Neural progenitor cell (in vitro differentiated cells): ENCODE results near the gene RPS18. TPM values are rescaled to one million over a fixed set of nuclear protein-coding genes. Genes with fewer than 3 reads are reported as not detected.

Experiments used
- DNase-seq: peaks from one replicate; pipeline ENCODE4 v3.0.0-alpha.2; 2016; ENCODE audit warnings: low spot score
- H2AFZ ChIP-seq: fragments of 200-600 bp; sonication (generic); replicated peaks from 2 replicates; pipeline ENCODE4 v1.6.1; 2016; ENCODE audit warnings: antibody characterized with exemption
- H3F3A ChIP-seq: fragments of 200-600 bp; sonication (generic); 2 replicates; pipeline ENCODE4 v1.6.1; 2016; ENCODE audit warnings: antibody characterized with exemption, low read depth
- H3K27ac ChIP-seq: fragments of 200-600 bp; sonication (generic); 2 replicates; pipeline ENCODE4 v1.5.1; 2016; ENCODE audit warnings: mild to moderate bottlenecking
- H3K27me3 ChIP-seq: fragments of 200-600 bp; sonication (generic); 2 replicates; pipeline ENCODE4 v1.6.1; 2016; ENCODE audit warnings: mild to moderate bottlenecking, moderate library complexity
- H3K36me3 ChIP-seq: fragments of 200-600 bp; sonication (generic); 2 replicates; pipeline ENCODE4 v1.5.1; 2016
- H3K4me1 ChIP-seq: fragments of 200-600 bp; sonication (generic); 2 replicates; pipeline ENCODE4 v1.6.1; 2016; ENCODE audit warnings: mixed run types
- H3K4me2 ChIP-seq: fragments of 200-600 bp; sonication (generic); 2 replicates; pipeline ENCODE4 v1.6.1; 2016
- H3K4me3 ChIP-seq: fragments of 200-600 bp; sonication (generic); 2 replicates; pipeline ENCODE4 v1.5.1; 2016
- H3K79me2 ChIP-seq: fragments of 200-600 bp; sonication (generic); 2 replicates; pipeline ENCODE4 v1.6.1; 2016; ENCODE audit warnings: low read depth
- H3K9ac ChIP-seq: fragments of 200-600 bp; sonication (generic); 2 replicates; pipeline ENCODE4 v1.6.1; 2016
- H3K9me3 ChIP-seq: fragments of 200-600 bp; sonication (generic); 2 replicates; pipeline ENCODE4 v1.5.1; 2016; ENCODE audit warnings: low read depth
- H4K20me1 ChIP-seq: fragments of 200-600 bp; sonication (generic); 2 replicates; pipeline ENCODE4 v1.6.1; 2016; ENCODE audit warnings: low read depth
- H3K27ac Mint-ChIP-seq: 3 replicates; pipeline ENCODE4 v1.8.0; 2021; ENCODE audit warnings: mixed read lengths
- H3K27me3 Mint-ChIP-seq: 2 replicates; pipeline ENCODE4 v1.8.0; 2022; ENCODE audit warnings: low read depth, mild to moderate bottlenecking, inconsistent platforms, moderate library complexity, mixed read lengths; ENCODE audit not compliant: insufficient read depth
- H3K36me3 Mint-ChIP-seq: 3 replicates; pipeline ENCODE4 v1.8.0; 2021; ENCODE audit warnings: mixed read lengths
- H3K4me1 Mint-ChIP-seq: 3 replicates; pipeline ENCODE4 v1.8.0; 2021; ENCODE audit warnings: mixed read lengths
- H3K4me3 Mint-ChIP-seq: 3 replicates; pipeline ENCODE4 v1.8.0; 2021; ENCODE audit warnings: mild to moderate bottlenecking, moderate library complexity, mixed read lengths
- H3K9me3 Mint-ChIP-seq: 3 replicates; pipeline ENCODE4 v1.8.0; 2020; ENCODE audit warnings: mixed read lengths
- EZH2 ChIP-seq: fragments of 200-600 bp; sonication (generic); IDR thresholded peaks from 2 replicates; pipeline ENCODE4 v1.6.1; 2017; ENCODE audit warnings: antibody characterized with exemption, mild to moderate bottlenecking, moderate library complexity
- EZH2phosphoT487 ChIP-seq: fragments of 200-600 bp; sonication (generic); IDR thresholded peaks from 2 replicates; pipeline ENCODE4 v1.6.1; 2017; ENCODE audit warnings: antibody characterized with exemption
- total RNA-seq: library from RNA; depleted of rRNA; stranded (reverse); fragments of >200 nt; gene quantifications from 2 replicates; pipeline ENCODE4 v1.2.3, GENCODE V29; 2015; ENCODE audit warnings: low replicate concordance
- TF ChIP-seq, protein P1 (sequence below): fragments of 200-600 bp; sonication (generic); IDR thresholded peaks from 2 replicates; pipeline ENCODE4 v1.5.1; 2017; ENCODE audit warnings: antibody characterized with exemption, mild to moderate bottlenecking

RPS18 gene
- total RNA-seq, 1 donor from 2014 or later: 4,663 TPM

DNA sequence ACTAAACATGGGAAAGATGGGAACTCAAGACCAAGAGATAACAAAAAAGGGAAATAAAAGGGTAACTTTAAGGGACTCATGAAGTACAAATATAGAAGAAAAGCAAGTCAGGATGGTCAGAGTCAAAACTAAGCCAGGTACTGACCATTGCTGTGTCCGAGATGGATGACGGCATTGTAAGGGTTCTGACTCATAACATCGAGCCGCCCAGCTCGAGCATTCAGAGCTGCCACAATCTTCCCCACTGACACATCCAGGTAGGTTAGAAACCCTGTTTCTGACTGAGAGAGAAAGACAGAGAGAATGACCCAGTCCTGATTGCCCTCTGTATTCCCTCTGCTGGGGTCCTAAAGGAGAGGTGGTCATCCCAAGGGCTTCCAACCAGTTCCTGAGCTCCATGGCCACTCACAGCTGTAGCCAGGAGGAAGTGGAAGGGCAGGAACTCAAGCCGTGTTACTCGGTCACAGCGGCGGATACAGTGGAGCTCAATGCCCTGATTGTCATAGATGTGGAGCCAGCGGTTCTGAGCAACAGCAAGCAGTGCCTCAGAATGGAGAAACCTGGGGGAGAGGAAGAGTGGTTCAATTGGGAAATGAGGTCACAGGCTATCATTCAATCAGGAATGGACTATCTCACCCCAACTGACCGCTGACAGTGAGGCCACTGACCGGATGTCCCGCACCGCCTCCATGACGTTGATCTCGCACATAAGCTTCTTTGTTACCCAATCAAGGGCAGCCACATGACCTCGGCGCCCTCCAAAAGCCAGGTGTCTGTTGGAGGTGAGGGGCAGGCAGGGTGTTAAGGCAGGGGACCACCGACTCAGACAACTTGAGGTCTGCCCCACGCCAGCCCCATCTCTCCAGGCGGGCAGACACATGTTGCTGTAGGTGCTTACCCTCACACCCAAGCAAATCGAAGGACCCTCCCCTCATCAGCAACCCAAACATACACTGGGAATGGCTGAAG, 15.4 kb downstream of the RPS18 start:
- no peak overlapping the region for H3K9ac ChIP-seq
- Mint-ChIP-seq H3K27ac (no peak overlapping the region), H3K4me1 (peaks cover 31% of the 10 kb centered on the region), H3K9me3 (no peaks in the 10 kb centered on the region), H3K27me3 (peaks cover 5% of the 10 kb centered on the region), H3K4me3 (peak overlapping the region; percentile 99), H3K36me3 (peaks cover 12% of the 10 kb centered on the region)
- H3K27me3 ChIP-seq: no peaks in the 10 kb centered on the region
- H4K20me1 ChIP-seq: peaks cover 4% of the 10 kb centered on the region
- no peak overlapping the region for H3K27ac ChIP-seq
- no peak overlapping the region for H3K4me2 ChIP-seq
- H3K4me3 ChIP-seq: no peak overlapping the region
- peaks cover 29% of the 10 kb centered on the region for H3K79me2 ChIP-seq
- DNase-seq: no peak
- no peak overlapping the region for H2AFZ ChIP-seq
- H3K36me3 ChIP-seq: no peaks in the 10 kb centered on the region
- H3K9me3 ChIP-seq: no peaks in the 10 kb centered on the region
- peaks cover 9% of the 10 kb centered on the region for H3K4me1 ChIP-seq
- peaks cover 6% of the 10 kb centered on the region for H3F3A ChIP-seq
- TF ChIP-seq EZH2: no peak
- no peak for TF ChIP-seq EZH2phosphoT487
- TF ChIP-seq, protein P1, sequence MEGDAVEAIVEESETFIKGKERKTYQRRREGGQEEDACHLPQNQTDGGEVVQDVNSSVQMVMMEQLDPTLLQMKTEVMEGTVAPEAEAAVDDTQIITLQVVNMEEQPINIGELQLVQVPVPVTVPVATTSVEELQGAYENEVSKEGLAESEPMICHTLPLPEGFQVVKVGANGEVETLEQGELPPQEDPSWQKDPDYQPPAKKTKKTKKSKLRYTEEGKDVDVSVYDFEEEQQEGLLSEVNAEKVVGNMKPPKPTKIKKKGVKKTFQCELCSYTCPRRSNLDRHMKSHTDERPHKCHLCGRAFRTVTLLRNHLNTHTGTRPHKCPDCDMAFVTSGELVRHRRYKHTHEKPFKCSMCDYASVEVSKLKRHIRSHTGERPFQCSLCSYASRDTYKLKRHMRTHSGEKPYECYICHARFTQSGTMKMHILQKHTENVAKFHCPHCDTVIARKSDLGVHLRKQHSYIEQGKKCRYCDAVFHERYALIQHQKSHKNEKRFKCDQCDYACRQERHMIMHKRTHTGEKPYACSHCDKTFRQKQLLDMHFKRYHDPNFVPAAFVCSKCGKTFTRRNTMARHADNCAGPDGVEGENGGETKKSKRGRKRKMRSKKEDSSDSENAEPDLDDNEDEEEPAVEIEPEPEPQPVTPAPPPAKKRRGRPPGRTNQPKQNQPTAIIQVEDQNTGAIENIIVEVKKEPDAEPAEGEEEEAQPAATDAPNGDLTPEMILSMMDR: no peak

DNA sequence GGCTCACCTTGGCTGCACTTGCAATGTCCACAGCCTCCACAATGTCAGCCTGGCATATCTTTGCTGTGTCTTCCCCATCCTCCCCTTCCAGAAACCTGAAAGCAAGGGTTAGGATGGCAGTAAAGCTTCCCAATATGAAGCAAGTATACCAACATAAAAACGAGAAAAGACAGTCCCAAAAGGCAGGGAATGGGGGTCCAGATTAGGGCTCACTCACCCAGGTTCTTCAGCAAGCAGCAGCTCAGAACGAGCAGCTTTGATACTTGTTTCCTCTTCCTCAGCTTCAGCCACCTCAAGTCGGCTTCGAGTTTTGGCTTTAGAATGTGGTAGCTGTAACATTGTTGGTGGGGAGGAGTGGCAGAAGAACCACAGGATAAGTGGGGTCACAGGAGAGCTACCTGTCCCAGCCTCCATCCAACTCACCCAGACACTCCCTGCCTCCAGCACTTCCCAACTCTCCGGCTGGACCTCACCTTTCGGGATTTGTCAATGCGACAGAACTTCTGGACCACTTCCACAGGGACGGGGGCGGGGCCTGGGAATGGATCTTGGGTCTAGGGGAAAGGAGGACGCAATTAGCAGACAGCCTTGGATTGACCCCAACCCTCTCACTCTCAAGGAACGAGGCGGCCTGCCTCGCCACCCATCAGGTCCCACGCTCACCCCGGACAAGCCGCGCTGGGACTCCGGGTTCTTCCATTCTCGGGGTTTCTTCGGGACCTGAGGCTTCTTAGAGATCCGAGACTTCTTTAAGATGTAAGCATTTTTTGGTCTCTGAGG, 16.5 kb downstream of the RPS18 start:
- Histone ChIP-seq H3K36me3 (no peaks in the 10 kb centered on the region), H3K4me2 (peak overlapping the region; percentile 97), H3K4me1 (peaks cover 9% of the 10 kb centered on the region), H3K4me3 (peak overlapping the region; percentile 85), H3K27me3 (no peaks in the 10 kb centered on the region), H3K79me2 (peaks cover 29% of the 10 kb centered on the region), H4K20me1 (peaks cover 4% of the 10 kb centered on the region), H3K9me3 (no peaks in the 10 kb centered on the region), H3F3A (peaks cover 6% of the 10 kb centered on the region), H3K9ac (peak overlapping the region; percentile 76), H3K27ac (no peak overlapping the region), H2AFZ (peak overlapping the region; percentile 99)
- DNase-seq: no peak
- peaks cover 12% of the 10 kb centered on the region for H3K36me3 Mint-ChIP-seq
- H3K4me3 Mint-ChIP-seq: peak overlapping the region; percentile 99
- H3K27me3 Mint-ChIP-seq: peaks cover 5% of the 10 kb centered on the region
- H3K4me1 Mint-ChIP-seq: peaks cover 31% of the 10 kb centered on the region
- no peak for TF ChIP-seq EZH2
- no peak for TF ChIP-seq EZH2phosphoT487
- TF ChIP-seq, protein P1: no peak
- no peak overlapping the region for H3K27ac Mint-ChIP-seq
- H3K9me3 Mint-ChIP-seq: no peaks in the 10 kb centered on the region

DNA sequence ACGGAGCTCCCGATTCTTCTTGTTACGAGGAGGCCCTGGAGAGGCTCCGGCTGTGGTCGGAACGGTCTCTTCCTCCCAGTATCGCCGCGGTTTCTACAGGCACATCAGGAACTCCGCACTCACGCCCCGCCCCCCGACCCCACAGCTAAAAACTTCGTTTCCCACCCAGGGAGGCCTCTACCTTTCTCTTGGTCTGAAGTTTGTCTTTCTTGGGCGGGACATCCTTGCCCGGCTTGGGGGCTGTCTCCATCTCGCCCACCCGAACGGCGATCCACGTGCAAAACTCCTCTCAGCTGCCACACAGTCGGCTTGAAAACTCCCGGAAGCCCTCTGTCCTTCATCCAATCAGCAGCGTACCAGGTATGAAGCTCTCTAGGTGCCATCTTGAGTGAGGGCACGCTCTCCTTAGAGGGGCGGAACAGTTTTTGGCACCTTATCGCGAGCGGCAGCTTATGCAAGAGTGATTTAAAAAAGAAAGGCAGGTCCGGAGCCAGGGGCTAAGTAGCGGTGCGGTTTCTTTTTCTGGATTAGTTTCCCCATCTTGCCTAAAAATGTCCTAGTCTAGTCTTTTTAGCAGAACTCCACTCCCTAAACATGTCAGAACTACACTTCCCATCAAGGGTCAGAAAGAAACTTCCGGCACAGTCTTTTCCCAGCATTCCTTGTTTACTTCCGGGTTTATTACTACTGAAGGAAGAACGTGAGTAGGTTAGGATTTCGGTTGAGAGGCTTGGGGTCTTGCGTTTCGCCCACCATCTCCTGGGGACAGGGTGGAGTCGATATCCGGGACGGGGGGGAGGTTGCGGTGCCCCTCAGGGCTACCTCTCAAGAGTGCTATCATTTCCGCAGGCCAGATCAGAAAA, 17.3 kb downstream of the RPS18 start, which contains the start of the genes PFDN6 and WDR46:
PFDN6 (plus strand) TSS at position 681 of the 863 bp plus-strand sequence. CDS start 256 bp downstream, outside the sequence.
WDR46 (minus strand) TSS at position 319 of the 863 bp plus-strand sequence; CDS start at position 250, 69 bp downstream.
- Histone ChIP-seq H3K9ac (peak within 1 kb of the TSS; percentile 76), H3K4me3 (peak within 1 kb of the TSS; percentile 85), H2AFZ (peak within 1 kb of the TSS; percentile 99), H3K36me3 (no peaks in the 10 kb centered on the region), H3F3A (peaks cover 6% of the 10 kb centered on the region), H3K79me2 (peaks cover 29% of the 10 kb centered on the region), H3K4me2 (peak within 1 kb of the TSS; percentile 97), H3K27ac (no peak within 1 kb of the TSS), H3K4me1 (peaks cover 9% of the 10 kb centered on the region), H3K9me3 (no peaks in the 10 kb centered on the region), H3K27me3 (no peaks in the 10 kb centered on the region), H4K20me1 (peaks cover 4% of the 10 kb centered on the region)
- TF ChIP-seq, protein P1: no peak
- TF ChIP-seq EZH2 (no peak), EZH2phosphoT487 (no peak)
- peak; percentile 90 for DNase-seq
- Mint-ChIP-seq H3K36me3 (peaks cover 12% of the 10 kb centered on the region), H3K9me3 (no peaks in the 10 kb centered on the region), H3K27me3 (peaks cover 5% of the 10 kb centered on the region), H3K4me3 (peak within 1 kb of the TSS; percentile 99), H3K4me1 (peaks cover 31% of the 10 kb centered on the region), H3K27ac (peak within 1 kb of the TSS; percentile 91)
